ENCODE data around the gene GNAL. TPM values are rescaled to one million over a fixed set of nuclear protein-coding genes. Genes with fewer than 3 reads are reported as not detected.

GNAL gene
- total and polyA plus RNA-seq, 2 experiments from 2014 or later: 7.5 to 21.6 TPM

GRCh38 chr18:11810379-11810778 is 121.3 kb downstream of the GNAL start:
- H3K36me3 Mint-ChIP-seq (ENCODE audit: low read depth): no peaks in the 10 kb centered on the region
- TF ChIP-seq ETS1 (IDR thresholded peaks at IDR 0.05): no peak
- no peak for TF ChIP-seq ZNF114 (CRISPR knock-in tag; IDR thresholded peaks at IDR 0.05)
- TF ChIP-seq CTCF (conservative IDR thresholded peaks at IDR 0.05; ENCODE audit: low read depth in 2 of 2): no peak
- no peak for TF ChIP-seq REST (IDR thresholded peaks at IDR 0.05; ENCODE audit: unreplicated experiment)
- no peak for TF ChIP-seq STAT1 (IDR thresholded peaks at IDR 0.05; ENCODE audit: unreplicated experiment)
- TF ChIP-seq CREB1 (CRISPR knock-in tag; IDR thresholded peaks at IDR 0.05; ENCODE audit: low read depth): no peak
- no peak for TF ChIP-seq NANOG (IDR thresholded peaks at IDR 0.05; ENCODE audit: borderline replicate concordance)
- no peak for TF ChIP-seq ZNF331 (CRISPR knock-in tag; IDR thresholded peaks at IDR 0.05; ENCODE audit: low read depth)
- no peak for TF ChIP-seq POLR2AphosphoS5 (IDR thresholded peaks at IDR 0.05; ENCODE audit: low read depth)
- no peak for TF ChIP-seq JUNB (IDR thresholded peaks at IDR 0.05; ENCODE audit: unreplicated experiment)
- no peak for TF ChIP-seq ZNF462 (CRISPR knock-in tag; IDR thresholded peaks at IDR 0.05)
- no peaks in the 10 kb centered on the region for H3K9me2 ChIP-seq (ENCODE audit: insufficient read depth)
- H3K79me2 ChIP-seq (replicated peaks; ENCODE audit: insufficient read depth): no peaks in the 10 kb centered on the region
- DNase-seq (ENCODE audit: low spot score): no peak
- no peaks in the 10 kb centered on the region for H4K20me1 ChIP-seq (replicated peaks; ENCODE audit: insufficient read depth)
- H3K27me3 ChIP-seq (ENCODE audit: insufficient read depth): no peaks in the 10 kb centered on the region
- H3K4me3 ChIP-seq: no peak overlapping the region
- H3K4me2 ChIP-seq: 0 out of 2 replicates have a peak overlapping the region, but pooled peaks have one; percentile 15
- peaks cover 45% of the 10 kb centered on the region for H3K4me1 ChIP-seq (ENCODE audit: insufficient read depth)
- ATAC-seq: no peak
- peak overlapping the region; percentile 68 for H3K27ac ChIP-seq (ENCODE audit: low read depth)
- peaks cover 10% of the 10 kb centered on the region; the same call in 1 of the 2 replicates for H3F3A ChIP-seq (replicated peaks; ENCODE audit: low read depth)
- H3K4me3 Mint-ChIP-seq: no peak overlapping the region
- H3K9me3 Mint-ChIP-seq: no peaks in the 10 kb centered on the region
- no peaks in the 10 kb centered on the region for H3K36me3 ChIP-seq (ENCODE audit: insufficient read depth)
- H3K4me1 Mint-ChIP-seq: peaks cover 56% of the 10 kb centered on the region
- H3K27ac Mint-ChIP-seq: no peak overlapping the region
- H3K27me3 Mint-ChIP-seq (ENCODE audit: insufficient read depth, low read depth, poor library complexity): peaks cover 20% of the 10 kb centered on the region
- H2AFZ ChIP-seq: no peak overlapping the region

Data from GM23338 (cell line).